OCI-LY7 (cell line): ENCODE results near the gene RRAD. TPM values are rescaled to one million over a fixed set of nuclear protein-coding genes. Genes with fewer than 3 reads are reported as not detected.

Experiments used
- BruUV-seq: library from RNA; stranded (reverse); fragments of 400-500 nt; replicated peaks from 2 replicates; lab custom pipeline; 2021; lab: Mats Ljungman, UMichigan
- CTCF ChIA-PET: fragments of 300-600 bp; sonication (Branson Sonifier 250); formaldehyde crosslinking; loops from one replicate; lab custom pipeline; 2022; ENCODE audit warnings: antibody characterized with exemption; ENCODE audit not compliant: unreplicated experiment; lab: Charles Lee
- POLR2A ChIA-PET: fragments of 300-600 bp; sonication (Branson Sonifier 250); formaldehyde crosslinking; loops from one replicate; lab custom pipeline; 2022; ENCODE audit warnings: antibody characterized with exemption; lab: Charles Lee
- DNase-seq: peaks from one replicate; pipeline ENCODE4 v3.0.0-alpha.2; 2015; ENCODE audit warnings: low spot score
- H2AFZ ChIP-seq: fragments of 200-600 bp; sonication (generic), shearing (Covaris generic); 2 replicates; pipeline ENCODE4 v1.6.1; 2014; ENCODE audit warnings: mild to moderate bottlenecking, antibody characterized with exemption, low read length, moderate library complexity
- H3K27ac ChIP-seq: fragments of 200-600 bp; sonication (generic); 2 replicates; pipeline ENCODE4 v1.5.1; 2014; ENCODE audit warnings: mixed run types, low read depth, mild to moderate bottlenecking, moderate library complexity, low read length, inconsistent platforms; ENCODE audit not compliant: poor library complexity, severe bottlenecking
- H3K36me3 ChIP-seq: fragments of 200-600 bp; sonication (generic); 2 replicates; pipeline ENCODE4 v1.6.1; 2014; ENCODE audit warnings: mild to moderate bottlenecking, antibody characterized with exemption, low read length, moderate library complexity, mixed read lengths; ENCODE audit not compliant: insufficient read depth
- H3K4me1 ChIP-seq: fragments of 200-600 bp; sonication (generic); 2 replicates; pipeline ENCODE4 v1.5.1; 2014; ENCODE audit warnings: mild to moderate bottlenecking, low read length; ENCODE audit not compliant: insufficient read depth, poor library complexity, severe bottlenecking
- H3K4me2 ChIP-seq: fragments of 200-600 bp; sonication (generic); 2 replicates; pipeline ENCODE4 v1.6.1; 2014; ENCODE audit warnings: mild to moderate bottlenecking, low read length
- H3K4me3 ChIP-seq: fragments of 200-600 bp; sonication (generic); 2 replicates; pipeline ENCODE4 v1.5.1; 2014; ENCODE audit warnings: mild to moderate bottlenecking, low read depth, low read length; ENCODE audit not compliant: poor library complexity, severe bottlenecking
- H3K79me2 ChIP-seq: fragments of 200-600 bp; sonication (generic); 2 replicates; pipeline ENCODE4 v1.6.1; 2016; ENCODE audit warnings: low read depth, mild to moderate bottlenecking, low read length, moderate library complexity, mixed read lengths; ENCODE audit not compliant: insufficient read depth
- H3K9me2 ChIP-seq: fragments of 200-600 bp; sonication (generic); 2 replicates; pipeline ENCODE4 v1.6.1; 2016; ENCODE audit warnings: mild to moderate bottlenecking, low read length, mixed read lengths; ENCODE audit not compliant: insufficient read depth
- H3K9me3 ChIP-seq: fragments of 200-600 bp; sonication (generic); 2 replicates; pipeline ENCODE4 v1.6.1; 2014; ENCODE audit warnings: mild to moderate bottlenecking, mixed run types, low read length, mixed read lengths
- H4K20me1 ChIP-seq: fragments of 200-600 bp; sonication (generic); 2 replicates; pipeline ENCODE4 v1.6.1; 2014; ENCODE audit warnings: mild to moderate bottlenecking, antibody characterized with exemption, low read length, moderate library complexity, mixed read lengths; ENCODE audit not compliant: insufficient read depth
- EZH2phosphoT487 ChIP-seq: fragments of 200-600 bp; sonication (generic); IDR thresholded peaks from 2 replicates; pipeline ENCODE4 v1.6.1; 2018; ENCODE audit warnings: low read depth, borderline replicate concordance, mild to moderate bottlenecking, mixed run types, antibody characterized with exemption, low read length, moderate library complexity, mixed read lengths
- intact Hi-C: fragments of 100-400 bp; cut with micrococcal nuclease; formaldehyde crosslinking; loops from one replicate; pipeline ENCODE4 v1.10.0; 2022; ENCODE audit not compliant: unreplicated experiment
- total RNA-seq, 2 experiments: library from RNA; depleted of rRNA in 1 of 2; stranded (reverse); fragments of >200 nt in 1 of 2; shearing (Covaris generic) in 1 of 2; gene quantifications; 2 replicates each; pipeline ENCODE4 v1.2.3, GENCODE V29; 2014 to 2022
- TF ChIP-seq, protein P1 (sequence below): fragments of 200-600 bp; sonication (generic); conservative IDR thresholded peaks from 2 replicates; pipeline ENCODE4 v1.5.1; 2014; ENCODE audit warnings: mild to moderate bottlenecking, antibody characterized with exemption, low read length, moderate library complexity, mixed read lengths

The RRAD gene
- total RNA-seq, 2 experiments from 2014 or later = 0.09 TPM; not detected in 1

DNA sequence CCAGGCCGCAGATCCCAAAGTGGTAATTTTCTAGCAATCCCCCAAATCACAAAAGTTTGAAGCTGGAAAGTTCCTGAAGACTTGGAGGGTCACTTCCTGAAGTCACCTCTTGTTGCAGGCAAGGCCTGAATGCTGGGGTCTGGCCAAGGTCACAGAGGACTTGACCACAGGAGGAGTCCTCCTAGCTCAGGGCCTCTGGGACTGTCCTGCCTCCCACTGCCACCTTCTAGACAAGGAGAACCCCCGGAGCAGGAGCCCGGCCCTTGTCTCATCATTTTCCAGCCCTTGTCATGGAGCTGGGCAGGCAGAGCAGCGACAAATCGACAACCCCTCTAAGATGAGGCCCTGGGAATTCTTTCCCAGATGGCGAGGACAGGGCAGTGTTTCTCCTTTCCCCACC lies 7.0 kb downstream of the RRAD start:
- no peaks in the 10 kb centered on the region for H3K9me2 ChIP-seq
- TF ChIP-seq EZH2phosphoT487 = no peak
- TF ChIP-seq, protein P1, sequence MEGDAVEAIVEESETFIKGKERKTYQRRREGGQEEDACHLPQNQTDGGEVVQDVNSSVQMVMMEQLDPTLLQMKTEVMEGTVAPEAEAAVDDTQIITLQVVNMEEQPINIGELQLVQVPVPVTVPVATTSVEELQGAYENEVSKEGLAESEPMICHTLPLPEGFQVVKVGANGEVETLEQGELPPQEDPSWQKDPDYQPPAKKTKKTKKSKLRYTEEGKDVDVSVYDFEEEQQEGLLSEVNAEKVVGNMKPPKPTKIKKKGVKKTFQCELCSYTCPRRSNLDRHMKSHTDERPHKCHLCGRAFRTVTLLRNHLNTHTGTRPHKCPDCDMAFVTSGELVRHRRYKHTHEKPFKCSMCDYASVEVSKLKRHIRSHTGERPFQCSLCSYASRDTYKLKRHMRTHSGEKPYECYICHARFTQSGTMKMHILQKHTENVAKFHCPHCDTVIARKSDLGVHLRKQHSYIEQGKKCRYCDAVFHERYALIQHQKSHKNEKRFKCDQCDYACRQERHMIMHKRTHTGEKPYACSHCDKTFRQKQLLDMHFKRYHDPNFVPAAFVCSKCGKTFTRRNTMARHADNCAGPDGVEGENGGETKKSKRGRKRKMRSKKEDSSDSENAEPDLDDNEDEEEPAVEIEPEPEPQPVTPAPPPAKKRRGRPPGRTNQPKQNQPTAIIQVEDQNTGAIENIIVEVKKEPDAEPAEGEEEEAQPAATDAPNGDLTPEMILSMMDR = no peak
- ChIA-PET CTCF (no interaction called here), POLR2A (no interaction called here)
- DNase-seq = no peak
- intact Hi-C loops = no loop called here
- BruUV-seq = no TSS peak
- H3K79me2 ChIP-seq = no peaks in the 10 kb centered on the region
- H3K4me1 ChIP-seq = no peaks in the 10 kb centered on the region
- no peak overlapping the region for H2AFZ ChIP-seq
- H3K4me3 ChIP-seq = no peak overlapping the region
- no peaks in the 10 kb centered on the region for H3K36me3 ChIP-seq
- no peaks in the 10 kb centered on the region for H3K9me3 ChIP-seq
- H3K27ac ChIP-seq = no peak overlapping the region
- no peak overlapping the region for H3K4me2 ChIP-seq
- H4K20me1 ChIP-seq = no peaks in the 10 kb centered on the region

DNA sequence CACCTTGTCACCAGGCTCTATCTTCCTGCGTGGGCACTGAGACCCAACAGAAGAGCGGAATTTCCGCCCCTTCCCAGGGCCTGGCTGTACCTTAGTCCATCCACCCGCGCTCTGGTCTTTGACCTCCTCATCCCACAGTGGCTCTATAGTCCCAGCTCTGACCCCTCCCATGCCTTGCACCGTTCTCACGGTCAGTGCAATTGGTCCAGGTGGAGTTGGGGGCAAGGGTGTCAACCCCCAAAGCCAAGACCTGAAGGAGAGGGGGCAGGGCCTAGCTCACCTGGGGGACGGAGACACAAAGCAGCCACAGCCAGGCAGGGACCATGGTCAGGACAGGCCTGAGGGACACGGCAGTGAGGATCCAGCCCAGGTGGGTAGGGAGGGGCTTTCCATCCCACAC lies 7.6 kb downstream of the RRAD start:
- CTCF ChIA-PET = no interaction called here
- Histone ChIP-seq H3K79me2 (no peaks in the 10 kb centered on the region), H2AFZ (no peak overlapping the region), H3K4me2 (no peak overlapping the region), H3K4me1 (no peaks in the 10 kb centered on the region), H3K9me2 (no peaks in the 10 kb centered on the region), H3K36me3 (no peaks in the 10 kb centered on the region), H3K9me3 (no peaks in the 10 kb centered on the region), H4K20me1 (no peaks in the 10 kb centered on the region), H3K4me3 (no peak overlapping the region), H3K27ac (no peak overlapping the region)
- TF ChIP-seq, protein P1 = no peak
- TF ChIP-seq EZH2phosphoT487 = no peak
- no peak for DNase-seq
- POLR2A ChIA-PET = no interaction called here
- no TSS peak for BruUV-seq
- intact Hi-C loops = no loop called here

DNA sequence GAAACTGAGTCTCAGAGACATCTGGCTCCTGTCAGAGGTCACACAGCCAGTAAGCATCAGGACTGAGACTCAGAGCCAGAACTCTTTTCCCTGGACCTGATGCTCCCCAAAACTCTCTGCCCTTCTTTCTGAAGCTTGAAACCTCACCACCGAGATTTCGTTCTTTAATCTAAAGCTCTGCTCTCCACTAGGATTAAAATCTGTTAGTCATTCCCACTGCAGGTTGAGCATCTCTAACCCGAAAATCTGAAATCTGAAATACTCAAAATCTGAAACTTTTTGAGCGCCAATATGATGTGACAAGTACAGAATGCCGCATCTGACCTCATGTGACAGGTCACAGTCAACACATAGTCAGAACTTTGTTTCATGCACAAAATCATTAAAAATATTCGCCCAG lies 8.8 kb downstream of the RRAD start:
- intact Hi-C loops = no loop called here

More for the DNA sequence above, 8.8 kb downstream of the RRAD start:
- Histone ChIP-seq H3K36me3 (no peaks in the 10 kb centered on the region), H3K79me2 (no peaks in the 10 kb centered on the region), H3K4me1 (no peaks in the 10 kb centered on the region), H3K4me3 (no peak overlapping the region), H2AFZ (no peak overlapping the region), H3K27ac (no peak overlapping the region), H4K20me1 (no peaks in the 10 kb centered on the region), H3K9me2 (no peaks in the 10 kb centered on the region), H3K4me2 (no peak overlapping the region), H3K9me3 (no peaks in the 10 kb centered on the region)
- DNase-seq = no peak
- ChIA-PET POLR2A (interaction anchor here (1.6 kb wide), 1 partner anchor 12 kb away, joined by 5 read pairs; no protein-coding TSS in a partner anchor), CTCF (no interaction called here)
- TF ChIP-seq EZH2phosphoT487 = no peak
- TF ChIP-seq, protein P1 = no peak
- no TSS peak for BruUV-seq
